ENCODE data around the gene BANK1.

Gene BANK1

DNA sequence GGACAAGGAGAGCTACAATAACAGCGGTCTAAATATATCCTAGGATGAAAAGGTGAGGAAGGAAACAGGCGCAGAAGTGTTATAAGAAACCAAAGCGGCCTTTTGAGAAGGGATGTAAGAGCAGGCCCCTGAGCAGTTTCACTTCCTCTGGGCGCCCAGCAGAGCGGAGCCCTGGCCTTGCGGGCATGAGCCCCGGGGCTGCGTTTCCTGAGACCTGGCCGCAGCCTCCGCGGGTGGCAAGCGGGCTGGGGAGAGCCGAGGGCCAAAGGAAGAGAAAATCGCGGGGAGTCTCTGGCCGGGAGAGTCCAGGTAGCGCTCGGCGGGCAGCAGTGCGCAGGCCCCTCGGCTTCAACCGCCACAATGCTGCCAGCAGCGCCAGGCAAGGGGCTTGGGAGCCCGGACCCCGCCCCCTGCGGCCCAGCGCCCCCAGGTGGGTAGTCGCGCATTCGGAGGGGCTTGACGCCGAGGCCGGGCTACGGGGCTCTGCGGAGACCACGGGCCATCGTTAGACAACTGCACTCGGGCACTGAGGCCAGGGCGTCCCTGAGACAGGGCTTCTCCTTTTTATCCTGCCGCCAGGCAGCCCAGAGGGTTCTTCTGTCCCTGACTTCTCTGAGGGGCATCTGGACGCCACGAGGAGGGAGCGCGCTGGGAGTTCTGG is at the start of gene BANK1:
TSS of gene BANK1 (plus strand) at position 210 of the 661 bp plus-strand sequence. CDS start at position 361, 151 bp downstream.
- peak in 25 of 56 donors; percentile 2 to 48 (median 13) for DNase-seq

- no peak for DNase-seq
Observed at GRCh38 chr4:101753721-101754120, 36.8 kb upstream of the BANK1 start.

DNA sequence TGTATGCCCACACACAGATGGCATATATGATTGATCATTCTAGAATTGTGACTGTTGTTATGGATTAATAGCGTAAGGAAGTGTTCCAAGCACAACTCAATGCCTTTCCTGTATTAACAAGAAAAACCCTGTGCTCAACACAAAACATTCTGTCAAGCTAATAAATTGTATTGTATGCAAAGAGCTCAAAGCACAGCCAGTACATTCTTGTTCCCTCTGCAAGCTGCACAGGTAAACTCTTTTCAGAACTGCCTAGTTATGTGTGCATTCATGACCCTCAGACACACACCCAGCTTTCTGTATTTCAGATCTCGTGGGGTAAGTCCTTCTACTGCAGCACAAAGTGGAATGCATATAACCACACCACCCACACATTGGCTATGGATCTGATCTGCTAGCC is 34.3 kb upstream of the BANK1 start:
- no peak for DNase-seq

GRCh38 chr4:101761405-101761804 is 29.1 kb upstream of the BANK1 start:
- no peak for DNase-seq

DNA sequence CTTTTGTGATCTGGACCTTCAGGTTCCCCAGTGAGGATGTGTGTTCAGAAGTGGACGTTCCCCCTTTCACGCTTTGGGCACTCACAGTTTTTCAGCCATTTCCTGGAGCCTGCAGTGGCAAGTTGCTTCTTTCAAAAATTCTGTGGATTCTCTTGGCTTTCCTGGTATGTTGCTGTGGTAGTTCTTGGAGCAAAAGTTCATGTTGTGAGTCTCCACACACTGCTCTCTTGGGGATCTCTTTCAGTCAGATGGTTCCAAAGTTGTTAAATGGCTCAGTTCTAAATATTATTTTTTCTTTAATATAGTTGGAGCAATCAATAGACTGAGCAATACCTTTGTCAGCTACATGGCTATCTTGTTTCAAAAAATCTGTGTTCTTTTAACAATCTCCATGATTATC is 28.5 kb upstream of the BANK1 start:
- DNase-seq, result no peak

DNA sequence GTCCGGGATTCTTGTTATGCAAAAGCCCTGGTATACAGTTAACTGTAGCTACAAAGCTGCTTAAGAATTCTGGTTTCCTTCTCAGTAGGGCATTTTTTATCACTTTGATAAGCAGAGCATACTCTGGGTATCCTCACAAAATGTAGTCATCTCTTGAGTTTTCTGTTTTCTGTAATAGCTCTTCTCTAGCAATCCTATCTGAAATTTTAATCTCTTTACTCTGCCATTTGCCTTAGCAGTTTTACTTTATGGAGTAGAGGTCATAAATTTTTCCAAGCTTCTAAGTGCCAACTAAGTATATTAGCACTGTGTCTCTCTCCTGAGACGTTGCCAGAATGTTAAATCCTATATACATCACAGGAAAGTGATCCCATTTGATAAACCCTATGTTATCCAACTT is 28.0 kb upstream of the BANK1 start:
- DNase-seq, result no peak

- no peak for DNase-seq
Observed at GRCh38 chr4:101763576-101763975, 27.0 kb upstream of the BANK1 start.

DNA sequence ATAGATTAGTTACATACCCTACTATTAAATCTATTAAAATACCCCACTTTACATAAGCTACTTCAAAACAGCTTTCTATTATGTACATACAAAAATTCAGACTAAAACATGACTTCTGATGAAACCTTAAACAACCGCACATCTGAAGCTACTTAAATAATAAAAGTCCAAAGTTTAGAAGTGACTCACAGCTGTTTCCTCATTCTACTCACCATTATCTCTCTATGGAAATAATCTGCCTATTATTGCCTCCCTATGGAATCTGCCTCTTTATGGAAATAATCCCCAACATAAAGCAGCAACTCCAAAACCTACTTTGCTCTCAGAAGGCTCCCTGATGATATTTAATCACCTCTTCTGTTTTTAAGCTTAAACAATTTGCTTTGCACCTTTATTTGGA is 15.7 kb upstream of the BANK1 start:
- DNase-seq, result no peak

DNA sequence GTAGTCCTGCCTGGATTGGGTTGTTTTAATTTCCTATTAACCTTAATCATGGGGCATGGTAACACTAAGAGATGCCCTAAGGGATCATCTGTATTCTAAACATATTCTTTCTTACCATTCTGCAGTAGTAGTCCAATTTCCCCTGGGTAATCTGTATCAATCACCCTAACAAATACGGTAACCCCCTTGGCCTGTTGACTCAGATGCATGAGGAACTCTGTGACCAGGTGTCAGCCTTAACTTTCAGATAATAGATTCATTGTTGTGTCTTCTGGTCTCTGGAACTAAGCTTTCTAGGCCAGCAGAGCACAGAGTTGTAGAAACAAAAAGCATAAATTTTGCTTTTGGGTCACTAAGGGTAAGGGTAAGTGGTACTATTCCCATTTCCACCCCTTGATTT is 13.1 kb upstream of the BANK1 start:
- no peak for DNase-seq

DNA sequence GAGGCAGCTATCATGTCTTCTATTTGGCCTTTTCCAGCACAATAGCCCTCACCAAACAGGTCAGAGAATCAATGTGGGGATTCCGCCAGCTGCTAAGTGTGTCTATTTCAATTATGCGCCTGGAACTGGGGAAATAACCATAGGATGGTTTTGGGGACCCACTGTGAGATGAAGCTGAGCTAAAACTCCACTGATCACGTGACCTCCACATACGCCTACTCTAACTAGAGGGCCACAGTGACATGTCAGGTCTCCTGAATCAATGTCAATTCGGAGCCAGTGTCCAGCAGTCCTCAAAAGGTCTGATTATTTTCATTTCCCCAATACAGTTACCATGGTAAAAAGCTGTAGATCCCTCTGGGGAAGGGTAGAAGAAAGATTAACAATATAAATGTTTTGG is 10.2 kb upstream of the BANK1 start:
- no peak for DNase-seq

DNA sequence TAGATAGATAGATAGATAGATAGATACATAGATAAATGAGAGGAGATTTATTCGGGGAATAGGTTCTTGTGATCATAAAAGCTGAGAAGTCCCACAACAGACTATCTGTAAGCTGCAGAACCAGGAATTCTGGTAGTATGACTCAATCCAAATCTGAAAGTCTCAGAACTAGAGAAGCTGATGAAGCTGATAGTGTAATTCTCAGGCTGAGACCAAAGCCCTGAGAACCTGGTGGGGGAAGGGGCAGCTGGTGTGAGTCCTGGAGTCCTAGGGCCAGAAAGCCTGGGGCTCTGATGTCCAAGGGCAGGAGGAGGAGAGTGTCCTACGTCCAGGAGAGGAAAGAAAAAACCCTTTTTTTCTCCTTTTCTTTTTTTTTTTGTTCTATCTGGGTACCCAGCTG is 8.0 kb upstream of the BANK1 start:
- DNase-seq, result no peak

DNA sequence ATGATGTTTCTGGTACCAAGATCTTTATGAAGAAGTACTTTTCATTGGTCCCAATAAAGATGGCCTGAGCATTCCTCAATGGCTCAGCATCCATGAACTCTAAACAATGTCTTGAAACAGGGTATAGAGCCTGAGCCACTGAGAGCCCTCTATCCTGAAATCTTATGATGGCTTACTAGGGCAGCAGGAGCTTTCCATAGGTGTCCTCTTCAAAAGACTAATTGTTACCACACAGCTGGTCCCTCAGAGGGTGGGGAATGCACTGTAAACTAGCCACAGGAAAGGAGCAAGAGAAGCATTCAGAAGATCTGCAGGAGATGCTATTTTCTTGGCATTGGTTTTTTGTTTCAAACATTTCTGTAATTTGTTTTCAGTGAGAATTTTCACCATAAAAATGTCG is 5.6 kb upstream of the BANK1 start:
- no peak for DNase-seq

DNA sequence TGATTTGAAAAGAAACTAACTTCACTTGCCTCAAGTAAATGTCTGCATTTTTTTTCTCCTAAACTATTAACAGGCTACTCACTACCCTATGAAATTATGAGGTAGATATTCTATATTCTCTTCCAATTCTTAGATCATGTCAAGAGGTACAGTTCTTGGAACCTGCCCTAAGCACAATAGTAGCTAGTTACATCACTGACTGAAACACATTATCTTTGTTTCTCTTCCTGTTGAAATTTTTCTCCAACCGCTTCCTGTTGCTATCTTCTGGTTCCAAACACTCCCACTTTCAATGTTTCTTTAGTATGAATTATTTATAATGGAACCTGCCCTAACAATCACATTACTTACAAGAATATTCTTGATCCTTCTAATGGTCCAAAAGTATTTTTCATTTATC is 5.0 kb upstream of the BANK1 start:
- no peak for DNase-seq

DNA sequence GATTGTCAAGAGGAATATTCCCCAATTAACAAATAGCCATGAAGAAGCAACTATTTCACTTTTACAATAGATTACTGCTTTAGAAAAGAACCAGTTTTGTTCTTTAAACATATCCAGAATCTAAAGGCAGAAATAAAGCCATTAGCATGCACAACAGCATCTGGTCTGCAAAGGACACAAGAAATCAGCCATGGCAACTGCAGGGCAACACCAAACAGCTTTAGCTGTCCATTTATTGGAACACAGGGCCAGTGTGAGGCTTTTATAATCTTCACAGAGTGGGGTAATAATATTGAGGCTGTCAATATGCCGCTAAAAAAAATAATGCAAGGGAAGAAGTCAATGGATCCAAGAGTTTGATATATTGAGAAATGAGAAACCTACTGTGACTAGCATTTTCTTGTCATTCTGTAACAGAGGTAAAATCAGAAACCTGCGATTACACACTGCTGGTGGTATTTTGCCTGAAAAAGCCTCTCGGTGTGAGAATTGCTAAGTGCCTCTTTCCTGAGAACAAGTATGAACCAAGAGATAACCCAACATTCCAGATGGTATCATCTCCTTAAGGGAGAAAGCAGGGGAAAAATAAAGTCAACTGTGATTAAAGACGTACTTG is 2.7 kb upstream of the BANK1 start:
- peak in 1 of 56 donors; percentile 10 for DNase-seq

- DNase-seq, result no peak
Observed at GRCh38 chr4:101791182-101791558, 640 bp downstream of the BANK1 start.

DNA sequence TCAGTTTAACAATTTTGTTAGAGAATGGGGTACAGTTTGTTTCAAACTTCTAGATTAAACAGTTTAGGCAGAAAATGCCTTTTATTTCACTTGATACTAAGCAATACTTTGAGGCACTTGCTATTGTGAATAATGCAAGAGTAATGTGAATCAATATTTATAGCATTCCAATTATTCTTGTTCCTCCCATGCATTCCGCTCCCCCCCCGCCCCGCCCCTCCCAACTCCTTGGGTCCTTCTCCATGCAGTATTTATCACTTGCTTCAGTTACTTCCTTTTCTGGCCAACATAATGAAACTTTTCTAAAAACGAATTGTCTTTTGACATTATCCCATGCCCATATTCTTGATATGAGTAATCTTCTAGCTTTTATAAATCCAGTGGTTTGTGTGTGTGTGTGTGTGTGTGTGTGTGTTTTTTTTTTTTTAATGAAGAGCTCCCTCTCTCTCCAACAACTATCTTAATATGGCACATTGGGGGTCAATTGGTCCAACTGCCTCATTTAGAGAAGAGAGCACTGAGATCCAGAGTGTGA is 1.6 kb downstream of the BANK1 start:
- DNase-seq, result no peak

- DNase-seq, result no peak
Observed at GRCh38 chr4:101793397-101793796, 2.9 kb downstream of the BANK1 start.

GRCh38 chr4:101794806-101795205 is 4.3 kb downstream of the BANK1 start:
- DNase-seq, result no peak

GRCh38 chr4:101795704-101796103 is 5.2 kb downstream of the BANK1 start:
- DNase-seq, result no peak

DNA sequence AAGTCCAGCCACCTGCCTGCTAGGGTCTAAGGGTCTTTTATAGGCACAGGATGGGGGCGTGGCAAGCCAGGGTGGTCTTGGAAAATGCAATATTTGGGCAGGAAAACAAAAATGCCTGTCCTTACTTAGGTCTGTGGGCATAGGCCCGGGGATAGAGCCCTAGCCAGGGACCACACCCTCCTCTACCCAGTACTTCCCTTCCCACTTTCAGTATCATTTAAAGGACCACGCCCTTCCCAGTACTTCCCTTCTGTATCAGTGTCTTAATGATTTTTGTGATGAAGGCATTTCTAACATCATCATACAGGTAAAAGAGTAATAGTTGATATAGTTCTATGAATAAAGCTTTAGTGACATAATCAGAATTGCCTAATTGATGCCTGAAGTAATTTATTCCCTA is 11.4 kb downstream of the BANK1 start:
- no peak for DNase-seq

DNA sequence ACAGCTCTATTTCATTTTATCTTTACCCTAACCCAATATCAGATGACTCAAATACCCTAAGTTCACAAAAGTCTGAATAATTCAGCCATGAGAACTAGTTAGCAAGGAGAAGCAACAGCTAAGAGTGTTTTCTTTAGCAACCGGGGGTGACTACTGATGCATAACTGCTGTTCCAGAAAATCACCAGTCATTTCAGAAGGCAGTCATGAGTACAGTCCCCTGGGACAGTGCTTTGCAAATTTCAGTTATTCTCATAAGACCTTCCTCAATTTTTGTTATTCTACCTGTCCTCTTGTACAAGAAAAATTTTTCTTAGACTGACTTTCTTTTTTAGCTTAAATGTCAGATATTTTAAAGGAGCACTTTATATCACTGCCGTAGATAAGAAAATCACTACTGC is 16.4 kb downstream of the BANK1 start:
- no peak for DNase-seq

DNA sequence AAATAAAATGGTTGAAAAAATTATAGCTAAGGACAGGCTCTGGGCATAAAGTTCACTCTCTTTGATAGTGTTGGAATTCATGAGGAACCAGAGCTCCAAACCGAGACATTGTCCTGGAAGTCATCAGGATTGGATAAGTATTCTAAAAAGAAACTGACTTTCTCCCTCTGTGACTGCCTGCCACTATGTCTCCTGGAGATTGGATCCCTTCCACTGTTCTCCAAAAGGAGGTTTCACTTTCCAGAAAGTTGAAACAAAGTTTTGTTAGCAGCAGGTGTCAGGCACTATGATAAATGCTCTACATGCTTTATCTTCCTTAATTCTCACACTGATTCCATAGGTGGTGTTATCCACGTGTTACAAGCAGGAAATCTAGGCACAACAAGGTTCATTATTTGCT is 16.8 kb downstream of the BANK1 start:
- DNase-seq, result no peak

GRCh38 chr4:101813604-101814003 is 23.1 kb downstream of the BANK1 start:
- DNase-seq, result no peak

All from amygdala (tissue), 56 donors.